Amniotic stem cell (primary cell): Measurements from ENCODE around the gene ADNP.
"Not testable (repeated sequence)": the region's sequence is repeated elsewhere in the genome, so short reads cannot be mapped to it uniquely, and the experiment has no call there.

ENCODE experiments used
- DNase-seq: peaks from one replicate; lab custom pipeline; 2025; lab: John Stamatoyannopoulos, UW

The ADNP gene

DNA sequence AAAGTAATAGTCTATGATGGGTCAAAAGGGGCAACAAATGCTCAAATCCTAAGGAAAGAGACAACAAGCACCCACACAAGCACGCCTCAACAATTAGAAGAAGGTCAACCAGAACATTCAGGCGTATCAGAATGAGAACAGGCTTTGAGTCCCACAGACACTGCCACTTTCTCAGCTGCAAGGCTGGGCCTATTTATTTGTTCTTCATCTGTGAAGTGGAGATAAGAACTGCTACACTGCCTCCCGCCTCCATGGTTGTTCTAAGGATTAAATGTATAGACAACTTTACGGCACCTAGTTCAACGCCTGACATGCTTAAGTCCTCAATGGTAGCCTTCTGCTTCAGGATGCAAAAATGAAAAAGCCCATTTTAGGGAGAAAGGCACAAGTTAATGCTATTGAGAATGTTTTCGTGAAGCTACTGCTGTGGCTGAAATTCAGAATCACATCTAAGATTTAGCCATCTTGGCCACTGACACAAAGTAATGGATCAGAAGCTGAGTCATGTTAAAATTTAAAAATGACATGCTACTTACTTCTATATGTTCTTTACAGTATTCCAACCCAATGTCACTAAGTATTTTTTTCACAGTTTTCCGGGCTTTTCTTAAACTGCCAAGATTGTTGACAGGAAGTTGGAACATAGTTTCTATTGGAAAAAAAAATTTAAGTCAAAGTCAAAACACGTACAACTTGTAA lies 27.7 kb downstream of the ADNP start:
- no peak for DNase-seq

DNA sequence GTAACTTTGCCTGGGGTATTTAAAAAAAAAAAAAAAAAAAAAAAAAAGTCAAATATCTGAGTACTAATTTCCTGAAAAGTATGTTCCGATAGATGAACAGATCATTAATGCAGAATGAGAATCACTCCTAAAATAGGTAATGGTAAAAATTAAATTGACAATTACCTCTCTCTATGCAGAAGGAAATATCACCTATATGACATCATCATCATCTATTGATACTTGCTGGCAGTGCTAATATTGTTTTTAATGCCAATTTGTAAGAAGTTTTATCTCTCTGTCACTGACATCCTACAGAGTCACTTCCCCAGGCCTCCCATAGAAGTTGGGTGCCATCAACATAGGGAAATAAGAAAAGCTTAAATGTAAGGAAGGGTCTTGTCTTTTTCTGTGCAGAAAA lies 29.9 kb downstream of the ADNP start:
- DNase-seq, result no peak

DNA sequence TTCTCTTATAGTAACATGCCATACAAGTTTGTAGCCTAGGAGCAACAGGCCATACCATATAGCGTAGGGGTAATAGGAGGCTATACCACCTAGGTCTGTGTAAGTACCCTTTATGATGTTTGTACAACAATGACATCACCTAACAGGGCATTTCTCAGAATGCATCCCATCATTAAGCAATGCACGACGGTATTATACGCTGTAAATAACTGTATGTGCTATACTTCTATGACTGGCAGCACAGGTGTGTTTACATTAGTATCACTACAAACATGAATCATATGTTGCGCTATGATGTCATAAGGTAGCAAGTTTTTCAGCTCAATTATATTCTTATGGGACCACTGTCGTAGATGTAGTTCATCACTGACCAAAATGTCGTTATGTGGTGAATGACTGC lies 31.0 kb downstream of the ADNP start:
- DNase-seq, result no peak

DNA sequence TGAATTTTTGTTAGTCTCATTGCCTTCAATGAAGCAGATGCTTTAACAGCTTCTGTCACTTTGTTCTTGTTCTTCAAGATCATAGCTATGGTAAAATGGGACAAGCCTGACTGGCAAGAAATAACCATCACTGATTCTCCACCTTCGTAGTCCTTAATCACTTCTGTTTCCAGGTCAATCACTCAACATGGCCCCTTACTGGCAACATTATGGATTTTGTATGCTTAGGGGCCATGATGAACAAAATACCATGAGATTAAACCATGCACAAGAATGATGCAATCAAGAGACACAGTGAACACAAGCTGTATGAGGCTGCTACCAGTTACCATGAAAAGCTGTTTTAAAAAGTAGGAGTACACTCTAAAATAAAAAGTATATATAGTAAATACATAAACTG lies 32.8 kb downstream of the ADNP start:
- DNase-seq, result no peak

DNA sequence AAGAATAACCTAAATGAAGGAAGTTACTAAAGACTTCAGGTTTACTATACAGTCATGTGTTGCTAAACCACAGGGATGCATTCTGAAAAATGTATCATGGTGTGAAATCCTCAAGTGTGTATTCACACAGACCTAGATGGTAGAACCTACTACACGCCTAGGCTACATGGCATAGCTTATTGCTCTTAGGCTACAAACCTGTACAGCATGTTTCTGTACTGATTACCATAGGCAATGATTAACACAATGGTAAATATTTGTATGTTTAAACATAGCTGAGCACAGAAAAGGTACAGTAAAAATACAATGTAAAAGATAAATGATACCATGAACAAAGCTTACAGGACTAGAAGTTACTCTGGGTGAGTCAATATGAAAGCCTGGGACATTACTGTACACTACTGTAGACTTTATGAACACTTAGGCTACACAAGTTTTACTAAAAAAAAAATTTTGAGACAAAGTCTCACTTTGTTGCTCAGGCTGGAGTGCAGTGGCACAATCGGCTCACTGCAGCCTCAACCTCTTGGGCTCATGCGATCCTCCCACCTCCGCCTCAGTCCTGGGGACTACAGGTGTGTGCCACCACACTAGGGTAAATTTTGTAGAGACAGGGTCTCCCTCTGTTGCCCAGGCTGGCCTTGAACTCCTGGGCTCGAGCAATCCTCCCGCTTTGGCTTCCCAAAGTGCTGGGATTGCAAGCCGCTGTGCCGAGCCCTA lies 36.0 kb downstream of the ADNP start:
- no peak for DNase-seq

DNA sequence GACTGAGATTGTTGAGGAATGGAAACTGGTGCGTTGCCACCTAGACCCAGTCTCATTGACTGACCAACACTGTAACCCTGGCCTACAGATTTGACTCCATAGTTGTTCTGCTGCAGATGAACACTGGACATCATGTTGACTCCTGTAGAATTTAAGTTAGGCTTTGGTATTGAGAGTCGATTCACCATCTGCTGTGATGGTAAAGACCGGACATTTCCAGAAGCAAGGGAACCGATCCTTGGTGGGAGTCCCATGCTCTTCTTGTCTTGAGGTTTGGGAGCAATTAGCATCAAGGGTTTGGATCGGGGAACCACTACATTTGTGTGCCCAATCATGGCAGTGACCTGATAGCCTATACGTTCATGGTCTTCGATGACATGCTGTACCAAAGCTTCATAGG lies 37.6 kb downstream of the ADNP start:
- no peak for DNase-seq

DNA sequence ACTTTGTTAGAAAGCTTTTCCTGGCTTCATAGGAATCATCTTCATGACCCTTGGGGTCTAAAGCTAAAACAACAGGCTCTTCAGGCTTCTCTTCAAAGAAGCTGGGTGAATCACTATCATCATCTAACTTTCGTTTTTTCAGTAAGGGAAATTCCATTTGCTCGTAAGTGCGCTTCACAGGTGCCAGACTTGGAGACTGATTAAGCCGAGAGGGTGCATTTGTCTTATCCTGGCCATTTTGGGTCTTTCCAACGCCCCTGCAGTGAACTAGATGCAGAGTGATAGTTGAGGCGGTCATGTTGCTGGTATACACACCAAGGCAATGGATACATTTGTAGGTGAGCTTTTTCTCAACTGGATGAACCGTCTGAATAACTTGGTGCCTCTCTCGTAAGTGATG lies 38.8 kb downstream of the ADNP start:
- no peak for DNase-seq

DNA sequence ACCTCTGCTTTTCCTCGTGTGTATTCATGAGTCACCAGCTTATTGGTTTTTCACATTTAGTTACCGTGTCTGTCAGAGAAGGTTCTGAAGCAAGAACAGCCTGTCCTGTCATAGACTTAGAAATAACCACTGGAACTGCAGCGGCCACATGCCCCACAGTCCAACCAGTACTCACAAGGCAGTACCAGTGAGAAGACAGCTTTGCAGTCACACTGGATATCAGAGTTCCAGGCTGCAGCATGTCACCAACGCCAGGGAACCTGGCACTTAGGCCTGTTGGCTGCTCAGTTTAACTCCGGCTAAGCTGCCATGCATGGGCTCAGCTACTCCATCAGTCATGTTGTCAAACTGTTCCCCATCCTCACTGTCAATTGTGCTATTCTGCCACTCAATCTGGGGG lies 40.1 kb downstream of the ADNP start:
- no peak for DNase-seq

DNA sequence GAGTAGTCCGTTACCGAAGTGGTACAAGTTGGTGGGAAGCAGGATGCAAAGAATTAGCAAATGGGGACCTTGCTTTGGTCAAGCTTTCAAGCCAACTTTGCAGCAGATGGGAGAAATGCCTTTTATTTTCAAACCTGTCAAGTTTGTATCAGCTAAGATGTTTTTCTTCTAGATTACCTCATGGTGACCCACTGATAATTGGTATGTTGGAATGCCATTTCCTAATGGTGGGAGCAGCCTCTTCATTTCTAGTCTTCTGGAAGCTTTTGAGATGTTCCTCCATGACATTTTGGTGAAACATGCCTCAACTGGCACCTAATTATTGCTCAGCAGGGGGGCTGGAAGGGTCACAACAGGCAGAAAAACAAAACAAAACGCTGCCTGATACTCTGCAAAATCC lies 43.7 kb downstream of the ADNP start:
- no peak for DNase-seq

DNA sequence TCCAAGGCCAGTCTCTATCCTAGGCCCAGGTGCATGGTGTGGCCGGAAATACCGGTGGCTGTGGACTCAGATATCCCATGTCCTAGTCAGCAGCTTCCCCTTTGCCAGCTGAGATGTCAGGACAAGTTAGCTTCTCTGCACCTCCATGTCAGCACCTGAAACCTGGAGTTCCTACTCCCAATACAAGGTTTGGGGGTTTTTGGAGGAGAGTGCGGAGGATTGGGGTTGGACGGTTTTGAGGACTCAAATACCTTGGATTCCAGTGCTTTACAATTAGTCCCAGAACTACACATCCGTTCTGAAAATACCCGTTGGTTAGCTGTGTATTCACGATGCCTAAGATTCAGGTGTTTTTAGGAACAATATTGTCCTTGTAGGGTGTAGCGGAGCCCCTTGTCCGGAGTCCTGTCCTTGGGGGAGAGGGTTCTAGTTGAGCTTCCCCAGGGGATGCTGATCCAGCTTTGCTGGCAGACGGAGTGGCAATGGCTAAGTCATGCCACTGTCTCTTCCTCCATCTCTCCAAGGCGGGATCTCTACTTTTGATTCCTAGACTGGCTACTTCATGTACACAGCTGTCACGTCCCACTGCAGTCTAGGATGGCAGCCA lies 45.0 kb downstream of the ADNP start:
- DNase-seq, result no peak

DNA sequence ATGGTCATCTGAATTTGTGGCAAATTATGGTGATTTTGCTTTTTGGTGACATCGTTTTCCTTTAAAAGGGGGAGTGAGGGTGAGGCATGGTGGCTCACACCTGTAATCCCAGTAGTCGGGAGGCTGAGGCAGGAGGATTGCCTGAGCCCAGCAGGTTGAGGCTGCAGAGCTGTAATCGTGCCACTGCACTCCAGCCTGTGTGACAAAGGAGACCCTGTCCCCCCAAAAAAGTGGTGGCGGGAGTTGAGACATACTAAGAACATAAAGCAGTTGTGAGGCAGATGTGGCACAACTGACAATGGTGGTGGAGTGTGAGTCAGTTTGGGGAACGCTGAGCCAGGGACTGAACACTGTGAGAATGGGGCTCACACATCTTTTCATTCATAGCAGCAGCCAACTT lies 45.5 kb downstream of the ADNP start:
- DNase-seq, result no peak

DNA sequence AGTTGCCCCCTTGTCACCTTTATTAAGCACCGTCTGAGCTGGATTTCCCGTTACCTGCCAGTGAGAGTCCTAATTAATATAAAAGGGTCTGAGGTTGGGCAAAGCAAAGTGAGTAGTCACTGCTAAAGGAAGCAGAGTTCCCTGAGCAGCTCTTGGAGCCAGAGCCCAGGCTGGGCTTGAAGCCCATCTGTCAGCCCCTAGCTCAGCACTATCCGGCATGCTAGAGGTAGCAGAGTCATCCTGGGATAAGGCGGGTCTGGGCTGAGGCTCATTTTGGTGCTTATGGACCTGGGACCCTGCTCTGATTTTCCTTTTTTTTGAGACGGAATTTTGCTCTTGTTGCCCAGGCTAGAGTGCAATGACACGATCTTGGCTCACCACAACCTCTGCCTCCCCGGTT lies 46.2 kb downstream of the ADNP start:
- DNase-seq, result no peak

DNA sequence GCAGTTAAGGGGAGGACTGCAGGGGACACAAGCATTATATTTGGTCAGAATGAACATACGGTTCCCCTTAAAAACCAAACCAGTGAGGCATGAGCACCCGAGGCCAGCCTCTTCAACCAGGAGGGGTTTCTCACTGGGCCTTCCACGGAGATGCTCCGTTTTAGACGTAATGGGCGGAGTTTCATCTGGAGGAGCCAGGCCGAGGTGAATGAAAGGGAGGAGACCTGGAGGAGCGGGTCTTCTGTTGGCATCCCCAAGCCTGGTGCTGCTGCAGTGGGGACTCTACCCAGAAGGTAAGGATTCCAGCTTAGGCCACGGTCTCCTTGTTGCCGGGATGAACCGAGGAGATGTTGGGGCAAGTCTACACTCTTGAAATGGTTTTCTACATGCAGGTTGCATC lies 47.4 kb downstream of the ADNP start:
- no peak for DNase-seq

DNA sequence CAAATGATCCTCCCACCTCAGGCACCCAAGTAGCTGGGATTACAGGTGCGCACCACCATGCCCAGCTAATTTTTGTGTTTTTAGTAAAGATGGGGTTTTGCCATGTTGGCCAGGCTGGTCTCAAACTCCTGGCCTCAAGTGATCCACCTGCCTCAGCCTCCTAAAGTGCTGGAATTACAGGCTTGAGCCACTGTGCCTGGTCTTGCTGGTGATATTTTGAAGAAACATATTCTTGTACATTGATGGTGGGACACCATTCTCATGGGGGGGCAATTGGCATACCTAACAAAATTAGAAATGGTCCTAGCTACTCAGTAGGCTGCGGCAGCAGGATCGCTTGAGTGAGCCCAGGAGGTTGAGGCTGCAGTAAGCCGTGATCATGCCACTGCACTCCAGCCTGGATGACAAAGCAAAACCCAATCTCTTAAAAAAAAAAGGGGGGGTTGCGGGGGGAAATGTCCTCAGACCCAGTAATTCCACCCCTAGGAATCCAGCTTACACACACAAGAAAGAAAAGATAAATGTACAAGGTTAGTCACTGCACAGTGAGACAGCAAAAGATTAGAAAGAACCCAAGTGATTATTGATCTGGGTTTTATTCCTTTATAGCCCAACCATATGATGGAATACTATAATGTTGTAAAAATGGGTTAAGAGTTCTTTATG lies 49.3 kb downstream of the ADNP start:
- not testable (repeated sequence) for DNase-seq

DNA sequence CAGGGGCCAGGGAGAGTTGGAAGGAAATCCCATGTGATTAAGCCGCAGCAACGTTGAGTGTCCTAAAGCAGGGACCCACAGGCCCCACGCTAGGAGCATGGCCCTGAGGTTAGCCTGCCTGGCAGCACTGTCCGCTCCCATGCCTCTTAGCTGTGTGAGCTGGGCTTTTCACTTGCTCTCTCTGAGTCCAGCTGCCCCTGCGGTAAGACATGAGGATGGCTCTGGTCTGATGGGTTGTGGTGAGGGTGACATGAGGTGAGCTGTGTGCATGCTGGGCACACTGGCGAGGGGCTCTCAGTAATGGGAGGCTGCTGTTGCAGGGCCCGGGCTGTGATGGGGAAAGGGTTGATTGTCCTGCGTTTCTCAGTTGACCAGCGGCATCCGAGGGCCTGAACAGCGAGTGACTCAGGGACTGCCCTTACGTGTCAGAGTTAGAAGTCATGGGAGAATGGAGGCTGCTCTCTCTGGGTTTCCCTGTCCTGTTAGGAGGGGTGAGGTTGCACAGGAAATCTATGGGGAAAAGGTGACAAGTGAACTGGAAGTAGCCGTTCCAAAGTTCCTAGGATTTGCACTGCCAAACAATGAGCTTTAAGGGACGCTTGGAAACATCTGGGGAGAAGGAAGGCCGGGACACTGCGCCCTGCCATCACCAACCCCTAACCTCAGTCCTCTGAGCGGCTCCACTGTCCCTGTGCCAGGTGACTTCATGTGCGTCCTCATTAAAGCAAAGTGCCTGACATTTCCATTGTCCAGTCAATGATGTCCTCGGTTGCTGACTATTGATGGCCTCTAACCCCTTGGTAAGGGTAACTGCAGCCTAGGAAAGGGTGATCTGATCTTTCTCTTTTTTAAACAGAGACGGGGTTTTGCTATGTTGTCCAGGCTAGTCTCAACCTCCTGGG lies 51.3 kb downstream of the ADNP start:
- no peak for DNase-seq

DNA sequence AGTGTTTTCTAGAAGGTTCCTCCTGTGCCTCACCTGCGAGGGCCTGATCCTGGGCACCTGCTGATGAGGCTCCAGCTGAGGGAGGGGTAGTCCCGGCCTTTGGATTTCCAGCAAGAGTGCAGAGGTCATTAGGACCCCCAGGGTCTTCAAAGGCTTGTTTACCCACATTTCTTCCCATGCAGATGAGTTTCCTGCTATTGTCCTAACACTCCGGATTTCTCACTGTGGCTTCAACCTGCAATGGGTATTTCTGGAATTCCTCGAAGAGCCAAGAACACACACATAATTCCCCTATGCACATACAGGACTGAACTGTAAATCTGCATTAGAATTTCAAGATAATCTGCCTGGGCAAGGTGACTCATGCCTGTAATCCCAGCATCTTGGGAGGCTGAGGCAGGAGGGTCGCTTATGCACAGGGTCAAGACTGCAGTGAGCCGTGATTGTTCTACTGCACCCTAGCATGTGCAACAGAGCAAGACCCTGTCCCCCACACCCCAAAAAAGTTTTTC lies 53.9 kb downstream of the ADNP start:
- no peak for DNase-seq

DNA sequence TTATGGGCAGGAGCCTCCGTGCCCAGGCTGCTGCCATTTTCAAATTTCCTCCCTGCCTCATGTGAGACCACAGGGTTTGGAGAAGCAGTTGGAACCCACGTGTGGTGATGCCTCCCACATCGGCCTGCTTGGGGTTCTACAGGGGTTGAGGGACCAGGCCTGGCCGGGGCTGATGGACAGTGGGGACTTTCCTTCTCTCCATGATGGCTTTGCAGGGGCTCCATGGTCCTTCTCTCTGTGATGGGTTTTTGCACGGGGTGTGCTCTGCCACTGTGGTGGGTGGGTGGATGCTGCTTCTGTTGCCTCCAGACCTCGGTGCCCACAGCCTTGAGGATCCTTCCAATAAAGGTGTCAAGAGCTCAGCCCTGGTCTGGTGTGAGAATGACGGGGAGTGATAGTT lies 54.4 kb downstream of the ADNP start:
- no peak for DNase-seq

DNA sequence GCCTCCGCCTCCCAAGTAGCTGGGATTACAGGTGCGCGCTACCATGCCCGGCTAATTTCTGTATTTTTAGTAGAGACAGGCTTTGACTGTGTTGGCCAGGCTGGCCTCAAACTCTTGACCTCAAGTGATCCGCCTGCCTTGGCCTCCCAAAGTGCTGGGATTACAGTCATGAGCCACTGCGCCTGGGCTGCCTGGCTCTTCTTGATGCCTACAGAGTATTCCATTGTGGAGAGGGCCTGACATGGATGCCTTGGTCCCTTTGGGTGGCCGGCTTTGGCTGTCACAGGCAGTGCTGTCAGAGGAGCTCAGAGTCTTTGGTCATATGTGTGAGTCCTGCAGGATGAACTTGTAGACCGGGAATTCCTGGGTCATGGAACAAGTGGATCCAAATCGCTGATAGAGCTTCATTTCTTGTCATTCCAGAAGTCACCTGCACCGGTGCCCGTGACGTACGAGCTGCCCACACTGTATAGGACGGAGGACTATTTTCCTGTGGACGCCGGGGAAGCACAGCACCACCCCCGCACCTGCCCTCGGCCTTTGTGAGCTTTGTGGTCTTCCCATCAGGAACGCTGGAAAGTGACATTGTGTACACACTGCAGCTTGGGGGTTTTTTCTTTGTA lies 55.1 kb downstream of the ADNP start:
- no peak for DNase-seq

DNA sequence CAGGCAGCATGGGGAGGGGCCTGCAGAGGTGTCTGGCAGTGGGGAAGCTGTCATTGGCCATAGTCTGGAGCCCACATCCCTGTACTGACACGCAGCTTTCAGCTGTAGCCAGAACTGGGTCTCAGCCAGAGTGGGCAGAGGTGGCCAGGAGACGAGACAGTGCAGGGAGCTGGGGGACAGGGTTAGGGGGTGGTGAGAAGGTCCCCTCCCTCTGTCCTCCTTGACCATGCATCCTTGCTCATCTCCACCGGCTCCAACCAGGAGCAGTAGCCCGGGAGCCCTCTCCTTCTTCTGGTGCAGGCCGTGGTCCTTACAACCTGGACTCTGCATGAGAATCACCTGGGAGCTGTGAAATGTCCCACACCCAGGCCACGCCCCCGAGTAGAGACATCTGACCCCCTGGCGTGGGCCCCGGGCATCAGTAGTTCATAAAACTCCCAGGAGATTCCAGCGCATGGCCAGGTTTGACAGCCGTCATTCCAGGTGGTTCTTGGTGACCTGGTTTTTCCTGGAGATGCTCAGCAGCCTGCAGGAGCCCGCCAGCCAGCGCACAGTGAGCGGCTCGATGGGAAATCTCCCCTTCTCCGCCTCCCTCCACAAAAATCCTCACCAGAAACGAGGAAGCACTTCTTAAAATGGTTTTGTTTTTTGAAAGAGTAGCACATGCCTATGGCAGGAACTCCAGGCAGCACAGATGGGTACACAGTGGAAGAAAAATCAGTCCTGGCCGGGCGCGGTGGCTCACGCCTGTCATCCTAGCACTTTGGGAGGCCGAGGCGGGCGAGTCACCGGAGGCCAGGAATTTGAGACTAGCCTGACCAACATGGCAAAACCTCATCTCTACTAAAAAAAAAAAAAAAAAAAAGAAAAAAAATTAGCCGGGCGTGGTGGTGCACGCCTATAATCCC lies 56.2 kb downstream of the ADNP start:
- DNase-seq, result no peak

DNA sequence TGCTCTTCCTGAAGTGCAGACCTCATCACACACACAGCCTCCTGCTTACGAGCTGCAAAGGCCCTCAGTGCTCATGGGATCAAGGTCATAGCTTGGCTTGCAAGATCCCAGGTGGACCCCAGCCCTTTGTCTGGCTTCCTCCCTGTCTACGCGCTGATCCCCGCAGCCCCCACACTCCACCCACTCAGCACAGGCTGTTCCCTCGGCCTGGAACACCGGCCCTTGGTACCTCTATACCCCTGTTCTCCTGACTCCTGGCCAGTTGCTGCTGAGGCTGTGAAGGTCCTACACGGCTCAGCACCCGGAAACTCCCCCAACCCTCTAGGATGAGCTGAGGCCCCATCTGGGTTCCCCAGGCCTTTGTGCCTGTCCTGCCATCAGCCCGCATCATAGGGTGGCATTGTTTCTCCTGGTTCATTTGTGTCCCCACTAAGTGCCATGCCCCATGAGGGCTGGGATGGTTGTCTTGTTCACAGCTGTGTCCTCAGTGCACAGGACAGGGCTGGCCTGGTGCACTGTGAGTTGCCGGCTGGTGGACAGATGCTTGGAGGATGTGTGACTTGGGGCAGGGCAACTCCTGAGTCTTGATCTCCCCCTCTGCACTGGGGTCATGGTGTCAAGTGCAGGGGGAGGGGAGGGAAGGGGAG lies 57.0 kb downstream of the ADNP start:
- no peak for DNase-seq
